Neural cell (in vitro differentiated cells): ENCODE data around the gene IGF1R. TPM values are rescaled to one million over a fixed set of nuclear protein-coding genes. Genes with fewer than 3 reads are reported as not detected.

Source experiments
- H2AFZ ChIP-seq: fragments of 200-600, 300-800 bp; sonication (generic), shearing (Covaris generic); 2 replicates; pipeline ENCODE4 v1.6.0; 2014; ENCODE audit warnings: low read depth, mild to moderate bottlenecking, antibody characterized with exemption, low read length, moderate library complexity
- H3F3A ChIP-seq: fragments of 200-600 bp; shearing (Covaris generic); 2 replicates; pipeline ENCODE4 v1.6.1; 2016; ENCODE audit warnings: mild to moderate bottlenecking, moderate library complexity, mixed read lengths, antibody characterized with exemption, low read length; ENCODE audit not compliant: insufficient read depth, poor library complexity, severe bottlenecking
- H3K27ac ChIP-seq: fragments of 200-600, 300-800 bp; sonication (generic), shearing (Covaris generic); 2 replicates; pipeline ENCODE4 v1.5.1; 2014; ENCODE audit warnings: mild to moderate bottlenecking, low read length, moderate library complexity
- H3K27me3 ChIP-seq: fragments of 300-800, 200-600 bp; sonication (generic), shearing (Covaris generic); 2 replicates; pipeline ENCODE4 v1.6.0; 2014; ENCODE audit warnings: mild to moderate bottlenecking, low read depth, low read length, moderate library complexity; ENCODE audit not compliant: insufficient read depth
- H3K36me3 ChIP-seq: fragments of 300-800, 200-600 bp; sonication (generic), shearing (Covaris generic); 2 replicates; pipeline ENCODE4 v1.5.1; 2014; ENCODE audit warnings: mild to moderate bottlenecking, antibody characterized with exemption, low read length, moderate library complexity; ENCODE audit not compliant: insufficient read depth
- H3K4me2 ChIP-seq: fragments of 300-800, 200-600 bp; sonication (generic), shearing (Covaris generic); 2 replicates; pipeline ENCODE4 v1.6.0; 2014; ENCODE audit warnings: mild to moderate bottlenecking, low read length
- H3K4me3 ChIP-seq: fragments of 300-800, 200-600 bp; sonication (generic), shearing (Covaris generic); 2 replicates; pipeline ENCODE4 v1.5.1; 2014; ENCODE audit warnings: mild to moderate bottlenecking, low read length, moderate library complexity
- H3K79me2 ChIP-seq: fragments of 200-600 bp; shearing (Covaris generic); replicated peaks from 2 replicates; pipeline ENCODE4 v1.6.0; 2014; ENCODE audit warnings: mild to moderate bottlenecking, low read length, moderate library complexity; ENCODE audit not compliant: insufficient read depth
- H3K9ac ChIP-seq: fragments of 300-800, 200-600 bp; sonication (generic), shearing (Covaris generic); 2 replicates; pipeline ENCODE4 v1.6.1; 2016; ENCODE audit warnings: mild to moderate bottlenecking, low read length, mixed read lengths
- H3K9me2 ChIP-seq: fragments of 200-600 bp; shearing (Covaris generic); 2 replicates; pipeline ENCODE4 v1.6.1; 2016; ENCODE audit warnings: mild to moderate bottlenecking, low read length, mixed read lengths; ENCODE audit not compliant: insufficient read depth
- H3K9me3 ChIP-seq: fragments of 200-600, 300-800 bp; sonication (generic), shearing (Covaris generic); 2 replicates; pipeline ENCODE4 v1.6.1; 2016; ENCODE audit warnings: mild to moderate bottlenecking, mixed run types, low read length, moderate library complexity, mixed read lengths
- H4K20me1 ChIP-seq: fragments of 200-600 bp; shearing (Covaris generic); 2 replicates; pipeline ENCODE4 v1.6.1; 2016; ENCODE audit warnings: mild to moderate bottlenecking, mixed run types; ENCODE audit not compliant: insufficient read depth
- CTCF ChIP-seq: fragments of 450-650 bp; IDR thresholded peaks from 2 replicates; pipeline ENCODE4 v1.5.1; 2014; ENCODE audit warnings: antibody characterized with exemption, mild to moderate bottlenecking, moderate library complexity; ENCODE audit not compliant: poor library complexity, severe bottlenecking
- EP300 ChIP-seq: fragments of 450-650 bp; conservative IDR thresholded peaks from 2 replicates; pipeline ENCODE4 v1.6.1; 2014; ENCODE audit warnings: antibody characterized with exemption, mild to moderate bottlenecking, moderate library complexity; ENCODE audit not compliant: poor library complexity, severe bottlenecking
- EZH2 ChIP-seq: fragments of 200-600, 300-800 bp; shearing (Covaris generic), sonication (generic); IDR thresholded peaks from 2 replicates; pipeline ENCODE4 v1.6.1; 2014; ENCODE audit warnings: antibody characterized with exemption, low read length, borderline replicate concordance, mild to moderate bottlenecking; ENCODE audit not compliant: insufficient read depth, poor library complexity, severe bottlenecking
- MXI1 ChIP-seq: fragments of 450-650 bp; conservative IDR thresholded peaks from 2 replicates; pipeline ENCODE4 v1.6.1; 2014; ENCODE audit warnings: antibody characterized with exemption, mild to moderate bottlenecking; ENCODE audit not compliant: poor library complexity, severe bottlenecking
- POLR2AphosphoS5 ChIP-seq: IDR thresholded peaks from 2 replicates; pipeline ENCODE4 v1.6.1; 2012
- RAD21 ChIP-seq: fragments of 450-650 bp; conservative IDR thresholded peaks from 2 replicates; pipeline ENCODE4 v1.6.1; 2014; ENCODE audit warnings: antibody characterized with exemption, mild to moderate bottlenecking, moderate library complexity
- REST ChIP-seq: IDR thresholded peaks from 2 replicates; pipeline ENCODE4 v1.6.1; 2012; ENCODE audit warnings: borderline replicate concordance
- SMC3 ChIP-seq: fragments of 450-650 bp; conservative IDR thresholded peaks from 2 replicates; pipeline ENCODE4 v1.6.1; 2014; ENCODE audit warnings: antibody characterized with exemption, mild to moderate bottlenecking, moderate library complexity; ENCODE audit not compliant: poor library complexity
- TAF1 ChIP-seq: IDR thresholded peaks from 2 replicates; pipeline ENCODE4 v1.6.1; 2012; ENCODE audit warnings: low read depth
- polyA plus RNA-seq: library from polyadenylated mRNA; depleted of rRNA; stranded (reverse); fragments of >200 nt; gene quantifications from 2 replicates; pipeline ENCODE4 v1.2.3, GENCODE V29; 2014

Gene IGF1R
- polyA plus RNA-seq, 1 donor from 2014 or later, result 10.9 TPM

DNA sequence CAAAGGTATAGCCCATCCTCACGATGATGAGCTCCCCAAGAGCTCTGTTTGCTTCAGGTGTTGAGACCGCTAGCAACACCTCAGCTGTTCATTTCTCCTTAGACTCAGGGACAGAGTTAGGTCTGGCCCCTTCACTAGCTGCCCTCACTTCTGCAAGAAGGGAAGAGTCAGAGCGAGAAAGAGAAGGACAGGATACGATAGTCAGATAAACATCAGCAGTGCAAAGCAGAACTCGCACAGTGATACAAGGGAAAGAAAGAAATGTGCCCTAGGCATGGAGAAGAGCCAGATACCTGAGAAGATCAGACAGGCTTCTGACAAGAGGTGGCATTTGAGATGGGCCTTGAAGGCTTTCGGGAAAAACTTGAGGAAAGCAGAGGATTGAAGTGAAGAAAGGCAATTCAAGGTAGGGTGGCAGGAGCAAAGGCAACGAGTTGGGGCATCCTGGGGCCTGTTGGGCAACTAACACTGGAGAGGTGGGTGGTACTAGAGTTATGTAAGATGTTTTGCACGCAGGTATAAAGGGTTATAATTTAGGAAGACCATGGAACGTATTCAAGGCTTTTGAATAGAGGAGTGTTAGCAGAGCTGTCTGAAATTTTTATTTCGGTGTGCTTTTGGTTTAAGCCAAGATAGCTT lies 253.2 kb downstream of the IGF1R start:
- no peak overlapping the region for H3K9ac ChIP-seq
- no peak overlapping the region for H2AFZ ChIP-seq
- H3F3A ChIP-seq, result no peaks in the 10 kb centered on the region
- no peak overlapping the region for H3K27ac ChIP-seq
- no peak overlapping the region for H3K4me2 ChIP-seq
- no peaks in the 10 kb centered on the region for H3K79me2 ChIP-seq
- H3K36me3 ChIP-seq, result peaks cover 11% of the 10 kb centered on the region
- H3K9me3 ChIP-seq, result peaks cover 7% of the 10 kb centered on the region
- no peaks in the 10 kb centered on the region for H3K9me2 ChIP-seq
- H3K27me3 ChIP-seq, result no peaks in the 10 kb centered on the region
- H4K20me1 ChIP-seq, result no peaks in the 10 kb centered on the region
- TF ChIP-seq EP300 (no peak), TAF1 (no peak), RAD21 (no peak), POLR2AphosphoS5 (no peak), EZH2 (no peak), CTCF (no peak), MXI1 (no peak), SMC3 (no peak), REST (no peak)
- H3K4me3 ChIP-seq, result no peak overlapping the region

DNA sequence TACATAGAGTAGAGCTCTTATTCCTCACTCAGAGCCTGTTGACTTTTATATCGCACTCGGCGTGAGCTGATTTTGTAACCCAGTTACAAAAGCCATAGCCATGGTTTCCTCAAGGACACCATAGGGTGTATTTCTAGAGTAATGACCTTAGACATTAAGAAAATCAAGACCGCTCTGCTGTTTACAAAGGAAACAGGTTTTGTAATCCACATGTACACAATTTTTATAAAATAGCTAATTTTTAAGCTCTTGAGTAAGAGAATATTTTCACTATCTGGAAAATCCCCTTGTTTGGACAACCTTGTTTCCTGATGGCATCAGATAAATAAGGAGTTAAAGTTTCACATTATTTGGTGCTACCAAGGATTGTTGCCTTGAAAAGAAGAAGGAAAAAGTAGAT lies 254.6 kb downstream of the IGF1R start:
- Histone ChIP-seq H3F3A (no peaks in the 10 kb centered on the region), H3K27me3 (no peaks in the 10 kb centered on the region), H3K9me2 (no peaks in the 10 kb centered on the region), H3K4me3 (no peak overlapping the region), H3K27ac (no peak overlapping the region), H3K9me3 (no peaks in the 10 kb centered on the region), H3K79me2 (no peaks in the 10 kb centered on the region), H3K9ac (no peak overlapping the region), H2AFZ (no peak overlapping the region), H3K36me3 (no peaks in the 10 kb centered on the region), H3K4me2 (no peak overlapping the region), H4K20me1 (no peaks in the 10 kb centered on the region)
- no peak for TF ChIP-seq CTCF
- no peak for TF ChIP-seq SMC3
